ENCODE results near the gene HPX.

HPX gene

DNA sequence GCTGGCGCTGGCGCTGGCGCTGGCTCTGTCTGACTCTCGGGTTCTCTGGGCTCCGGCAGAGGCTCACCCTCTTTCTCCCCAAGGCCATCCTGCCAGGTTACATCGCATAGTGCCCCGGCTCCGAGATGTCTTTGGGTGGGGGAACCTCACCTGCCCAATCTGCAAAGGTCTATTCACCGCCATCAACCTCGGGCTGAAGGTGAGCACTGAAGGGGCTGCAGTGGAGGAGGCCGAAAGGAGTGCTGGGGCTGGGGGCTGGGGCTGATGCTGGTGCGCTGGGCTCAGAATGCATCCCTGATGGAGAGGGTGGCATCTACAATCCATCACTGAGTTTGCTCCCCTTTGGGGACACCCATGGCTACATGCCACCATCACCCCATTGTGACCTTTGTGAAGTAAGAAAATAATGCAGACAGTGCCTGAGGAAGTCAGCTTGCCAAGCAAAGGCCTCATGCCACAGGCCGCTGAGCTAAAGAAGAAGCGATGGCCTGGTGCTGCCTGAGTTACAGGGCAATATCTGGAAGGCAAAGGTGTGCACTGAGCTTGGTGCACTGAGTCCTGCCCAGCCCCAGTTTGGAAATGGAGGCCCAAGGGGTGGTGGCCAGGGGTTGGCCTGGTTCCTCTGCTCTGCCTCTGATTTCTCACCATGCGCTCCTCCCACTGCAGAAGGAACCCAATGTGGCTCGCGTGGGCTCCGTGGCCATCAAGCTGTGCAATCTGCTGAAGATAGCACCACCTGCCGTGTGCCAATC is 49.9 kb downstream of the HPX start:
- DNase-seq (ENCODE audit: low read depth) = no peak

DNA sequence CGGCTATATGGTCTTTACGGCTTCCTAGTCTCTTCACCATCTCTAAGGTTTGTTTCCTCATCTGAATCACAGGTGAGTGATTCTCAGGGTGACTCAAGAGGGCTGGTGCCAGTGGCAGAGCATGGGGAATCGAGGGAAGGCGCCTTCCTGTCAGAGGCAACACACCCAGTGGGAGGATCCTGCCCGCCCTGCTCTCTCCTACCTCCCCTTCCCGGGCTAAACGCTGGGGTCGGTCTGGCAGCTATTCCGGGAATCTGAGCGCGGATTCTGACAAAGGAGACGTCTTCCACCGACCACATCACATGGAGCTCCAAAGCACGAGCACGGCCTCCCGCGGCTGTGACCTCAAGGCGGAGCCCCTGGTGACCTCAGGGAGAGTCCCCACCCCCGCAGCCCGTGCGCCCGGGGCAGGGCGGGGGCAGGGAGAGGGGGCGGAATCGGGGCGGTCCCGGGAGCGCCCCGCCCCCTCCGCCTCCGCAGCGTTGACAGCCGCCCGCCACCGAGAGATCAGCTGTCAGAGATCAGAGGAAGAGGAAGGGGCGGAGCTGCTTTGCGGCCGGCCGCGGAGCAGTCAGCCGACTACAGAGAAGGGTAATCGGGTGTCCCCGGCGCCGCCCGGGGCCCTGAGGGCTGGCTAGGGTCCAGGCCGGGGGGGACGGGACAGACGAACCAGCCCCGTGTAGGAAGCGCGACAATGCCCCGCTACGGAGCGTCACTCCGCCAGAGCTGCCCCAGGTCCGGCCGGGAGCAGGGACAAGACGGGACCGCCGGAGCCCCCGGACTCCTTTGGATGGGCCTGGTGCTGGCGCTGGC is 50.7 kb downstream of the HPX start, which contains the start of gene SMPD1:
Gene SMPD1 (plus strand): TSS at position 570 of the 813 bp plus-strand sequence. CDS start 125 bp downstream, at position 695.
- peak; percentile 63 for DNase-seq (ENCODE audit: low read depth)

- no peak for DNase-seq (ENCODE audit: low read depth)
Observed at GRCh38 chr11:6388748-6389147, 52.0 kb downstream of the HPX start.

GRCh38 chr11:6387811-6388599 is 52.8 kb downstream of the HPX start:
- DNase-seq (ENCODE audit: low read depth) = no peak

DNA sequence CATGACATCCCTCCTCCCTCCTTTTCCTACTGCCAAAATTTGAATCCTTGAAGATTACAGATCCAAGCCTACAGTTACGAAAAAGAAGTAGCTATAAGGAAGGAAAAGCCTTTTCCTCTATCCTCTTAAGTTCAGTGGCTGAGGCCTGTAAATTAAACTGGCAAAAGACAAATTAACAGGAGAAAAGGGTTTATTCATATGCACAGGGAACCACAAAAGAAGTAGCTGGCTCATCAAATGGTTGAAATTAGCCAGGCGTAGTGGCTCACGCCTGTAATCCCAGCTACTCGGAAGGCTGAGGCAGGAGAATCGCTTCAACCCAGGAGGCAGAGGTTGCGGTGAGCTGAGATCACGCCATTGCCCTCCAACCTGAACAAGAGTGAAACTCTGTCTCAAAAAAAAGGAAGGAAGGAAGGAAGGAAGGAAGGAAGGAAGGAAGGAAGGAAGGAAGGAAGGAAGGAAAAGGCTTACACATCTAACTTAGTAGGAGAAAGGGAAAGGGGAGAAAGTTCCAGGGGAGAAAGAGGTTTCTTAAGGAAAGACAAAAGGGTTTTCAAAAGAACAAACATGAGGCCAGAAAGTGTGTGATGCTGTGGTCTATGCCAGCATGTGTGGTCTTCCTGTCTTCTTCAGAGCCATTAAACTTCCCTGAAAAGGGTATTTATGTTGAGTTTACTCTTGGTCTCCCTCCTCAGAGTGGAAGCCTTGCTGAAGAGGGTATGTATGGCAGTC is 55.6 kb downstream of the HPX start:
- no peak for DNase-seq (ENCODE audit: low read depth)

Data from HS-27A (cell line).